NT2/D1 (cell line): ENCODE measurements around the gene PHACTR3.

Experiments used
- YY1 ChIP-seq: IDR thresholded peaks from 2 replicates; pipeline ENCODE4 v1.6.1; 2011; ENCODE audit not compliant: insufficient read length, insufficient read depth
- ZNF274 ChIP-seq: IDR thresholded peaks from 2 replicates; pipeline ENCODE4 v1.6.1; 2011; ENCODE audit warnings: mild to moderate bottlenecking, low read depth, low read length

DNA sequence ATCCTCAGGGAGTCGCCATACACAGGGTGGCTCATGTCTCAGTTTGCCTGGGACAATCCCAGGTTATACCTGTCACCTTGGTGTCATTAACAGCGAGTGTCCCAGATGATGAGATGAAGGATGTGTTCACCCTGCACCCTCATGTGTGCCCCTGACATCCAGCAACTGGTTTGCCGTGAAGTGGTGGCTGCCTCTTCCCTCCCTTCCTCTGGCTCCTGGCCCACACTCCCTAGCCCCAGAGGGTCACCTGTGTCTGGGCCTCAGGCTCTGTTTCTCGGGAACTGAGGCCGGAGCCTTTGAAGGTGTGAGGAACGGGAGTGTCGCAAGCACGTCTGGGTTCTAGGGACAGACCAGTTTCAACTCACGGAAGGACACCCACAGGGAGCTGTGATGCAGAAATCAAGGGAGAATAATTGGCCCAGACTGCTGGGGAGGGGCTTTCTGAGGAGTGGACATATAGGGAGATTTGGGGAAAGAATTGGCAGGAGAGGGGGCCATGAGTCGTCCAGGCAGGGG, 35.8 kb upstream of the PHACTR3 start:
- TF ChIP-seq YY1 (no peak), ZNF274 (no peak)
